Mucosa of descending colon (tissue), 3 donors: ENCODE data around the gene FOLR1. TPM values are rescaled to one million over a fixed set of nuclear protein-coding genes. Genes with fewer than 3 reads are reported as not detected.
"Not testable (repeated sequence)": the region's sequence is repeated elsewhere in the genome, so short reads cannot be mapped to it uniquely, and the experiment has no call there.

ENCODE experiments used
- ATAC-seq: fragments of 200-7000 bp; cut with Tn5 transposase; one replicate; pipeline ENCODE4 v1.9.1; 2020; ENCODE audit warnings: mild to moderate bottlenecking, moderate library complexity
- DNase-seq, 3 donors: peaks; one replicate each; pipeline ENCODE4 v3.0.0-alpha.2; 2020
- H3K36me3 ChIP-seq: fragments of 200-600 bp; one replicate; pipeline ENCODE4 v1.8.0; 2021; ENCODE audit warnings: low read depth, mild to moderate bottlenecking
- H3K4me1 ChIP-seq: fragments of 200-600 bp; one replicate; pipeline ENCODE4 v1.8.0; 2021; ENCODE audit warnings: low read depth, mild to moderate bottlenecking
- H3K4me3 ChIP-seq: fragments of 200-600 bp; one replicate; pipeline ENCODE4 v1.8.0; 2021; ENCODE audit warnings: mild to moderate bottlenecking
- H3K9me3 ChIP-seq: fragments of 200-600 bp; one replicate; pipeline ENCODE4 v1.8.0; 2021; ENCODE audit warnings: mild to moderate bottlenecking
- CTCF ChIP-seq: fragments of 200-600 bp; IDR thresholded peaks from one replicate; pipeline ENCODE4 v1.8.0; 2022; ENCODE audit warnings: antibody characterized with exemption, mild to moderate bottlenecking
- intact Hi-C, 2 donors: fragments of 100-400 bp; cut with DNase I in 1 of 2; cut with micrococcal nuclease in 1 of 2; formaldehyde crosslinking; loops; one replicate each; pipeline versions ENCODE4 v1.11.0 to v1.11.1; 2022; cut with DNase I, micrococcal nuclease
- total RNA-seq, 3 donors: library from RNA; stranded (reverse); fragmentation: NEBNext Ultra II Directional in 2 of 3; extraction: Animal tissue kit (Norgen Biotek cat#: 25700) in 2 of 3; gene quantifications; one replicate each; pipeline versions ENCODE4 v1.2.1 to v1.2.4, GENCODE V29; 2021 to 2023
- donor health status: DM: no; HTN: no; CAD: no; lungs with moderate emphysema.
- donor health status: DM: no; HTN: no; CAD: no.
- donor health status: DM: no; HTN: yes; CAD: no.

The FOLR1 gene
- total RNA-seq, 3 donors from 2014 or later, result not detected

GRCh38 chr11:72188267-72188666 lies 3.7 kb upstream of the FOLR1 start:
- no peak for TF ChIP-seq CTCF
- intact Hi-C loops, result no loop called here

GRCh38 chr11:72189455-72190250 lies 2.3 kb upstream of the FOLR1 start:
- H3K9me3 ChIP-seq, result no peaks in the 10 kb centered on the region
- intact Hi-C loops, result no loop called here
- H3K4me3 ChIP-seq, result no peak overlapping the region
- no peak for DNase-seq
- peak; percentile 58 for ATAC-seq
- H3K36me3 ChIP-seq, result no peaks in the 10 kb centered on the region
- no peak for TF ChIP-seq CTCF
- no peaks in the 10 kb centered on the region for H3K4me1 ChIP-seq

More at GRCh38 chr11:72188267-72188666, 3.7 kb upstream of the FOLR1 start:
- H3K4me1 ChIP-seq, result no peaks in the 10 kb centered on the region
- no peaks in the 10 kb centered on the region for H3K36me3 ChIP-seq
- DNase-seq, result no peak
- H3K4me3 ChIP-seq, result no peak overlapping the region
- ATAC-seq, result no peak
- no peaks in the 10 kb centered on the region for H3K9me3 ChIP-seq

GRCh38 chr11:72190631-72191071 lies 1.3 kb upstream of the FOLR1 start:
- Histone ChIP-seq H3K4me3 (no peak overlapping the region), H3K4me1 (no peaks in the 10 kb centered on the region), H3K9me3 (no peaks in the 10 kb centered on the region), H3K36me3 (no peaks in the 10 kb centered on the region)
- DNase-seq (no peak), ATAC-seq (no peak)
- intact Hi-C loops, result no loop called here
- TF ChIP-seq CTCF, result no peak

GRCh38 chr11:72195518-72196270 lies 3.8 kb downstream of the FOLR1 start:
- H3K4me1 ChIP-seq, result no peaks in the 10 kb centered on the region
- DNase-seq (no peak), ATAC-seq (peak; percentile 11)
- H3K9me3 ChIP-seq, result no peaks in the 10 kb centered on the region
- no peak overlapping the region for H3K4me3 ChIP-seq
- no peak for TF ChIP-seq CTCF
- intact Hi-C loops, result no loop called here
- no peaks in the 10 kb centered on the region for H3K36me3 ChIP-seq

- H3K36me3 ChIP-seq, intact Hi-C loops, ATAC-seq: not testable (repeated sequence)
Observed at GRCh38 chr11:72201445-72201844, 9.5 kb downstream of the FOLR1 start.

GRCh38 chr11:72202571-72202970 lies 10.6 kb downstream of the FOLR1 start:
- H3K4me1 ChIP-seq, result no peaks in the 10 kb centered on the region
- ATAC-seq (no peak), DNase-seq (no peak)
- intact Hi-C loops, result no loop called here
- TF ChIP-seq CTCF, result no peak
- no peaks in the 10 kb centered on the region for H3K9me3 ChIP-seq
- H3K4me3 ChIP-seq, result no peak overlapping the region
- H3K36me3 ChIP-seq, result no peaks in the 10 kb centered on the region

More at GRCh38 chr11:72201445-72201844, 9.5 kb downstream of the FOLR1 start:
- H3K9me3 ChIP-seq, H3K4me1 ChIP-seq, H3K4me3 ChIP-seq, DNase-seq: not testable (repeated sequence)
